ENCODE measurements around the gene DUSP9. TPM values are rescaled to one million over a fixed set of nuclear protein-coding genes. Genes with fewer than 3 reads are reported as not detected.

Gene DUSP9
- total RNA-seq, 1 experiment from 2014 or later, result 12.0 TPM

- Histone ChIP-seq H3K4me1 (no peaks in the 10 kb centered on the region), H3K36me3 (ENCODE audit: control insufficient read depth, insufficient read depth, low read length) (no peaks in the 10 kb centered on the region), H3K9me3 (no peaks in the 10 kb centered on the region), H3K27me3 (replicated peaks; ENCODE audit: control insufficient read depth, insufficient read depth, low read length) (no peaks in the 10 kb centered on the region), H3K4me3 (ENCODE audit: low read depth, low read length) (no peak overlapping the region)
- CTCF ChIA-PET, result no interaction called here
- no peak overlapping the region for H3K4me3 Mint-ChIP-seq (ENCODE audit: unreplicated experiment)
- intact Hi-C loops (cut with micrococcal nuclease; ENCODE audit: unreplicated experiment), result no loop called here
- H3K4me1 Mint-ChIP-seq (ENCODE audit: low read depth, unreplicated experiment), result no peaks in the 10 kb centered on the region
- POLR2A ChIA-PET, result no interaction called here
- TF ChIP-seq CTCF (IDR thresholded peaks at IDR 0.05; ENCODE audit: insufficient read depth in 1 of 2, low read depth in 1 of 2, low read length in 1 of 2, severe bottlenecking in 1 of 2, unreplicated experiment in 1 of 2), result no peak
- DNase-seq, result no peak
- no peak overlapping the region for H3K27ac Mint-ChIP-seq (ENCODE audit: unreplicated experiment)
- no peaks in the 10 kb centered on the region for H3K27me3 Mint-ChIP-seq (ENCODE audit: insufficient read depth, unreplicated experiment)
- no TSS peak for BruUV-seq (replicated peaks)
- peaks cover 35% of the 10 kb centered on the region for H3K36me3 Mint-ChIP-seq (ENCODE audit: insufficient read depth, unreplicated experiment)
- no peaks in the 10 kb centered on the region for H3K9me3 Mint-ChIP-seq (ENCODE audit: unreplicated experiment)
Measured at GRCh38 chrX:153700376-153700945, 53.5 kb downstream of the DUSP9 start.

Other genes starting within 250 kb of the DUSP9 start
- not detected in 2 replicates for gene PNMA6E, start 245.9 kb upstream of the DUSP9 start, total RNA-seq (2022)
- gene ZFP92, start 235.7 kb upstream of the DUSP9 start, total RNA-seq (2022), result 0.09 and 0.16 TPM in 2 replicates
- 0.60 and 0.61 TPM in 2 replicates for gene TREX2, start 201.1 kb upstream of the DUSP9 start, total RNA-seq (2022)
- gene HAUS7, start 176.6 kb upstream of the DUSP9 start, total RNA-seq (2022), result 34.0 and 36.9 TPM in 2 replicates
- gene BGN, start 152.2 kb upstream of the DUSP9 start, total RNA-seq (2022), result 9.0 and 9.9 TPM in 2 replicates
- gene ATP2B3, start 129.6 kb upstream of the DUSP9 start, total RNA-seq (2022), result not detected in 2 replicates
- 23.8 and 26.3 TPM in 2 replicates for gene CCNQ, start 48.1 kb upstream of the DUSP9 start, total RNA-seq (2022)
- gene PNCK, start 26.6 kb downstream of the DUSP9 start, total RNA-seq (2022), result not detected in 2 replicates
- 8.8 and 11.2 TPM in 2 replicates for gene SLC6A8, start 40.7 kb downstream of the DUSP9 start, total RNA-seq (2022)
- 232 and 234 TPM in 2 replicates for gene BCAP31, start 77.2 kb downstream of the DUSP9 start, total RNA-seq (2022)
- 4.3 and 4.5 TPM in 2 replicates for gene ABCD1, start 77.7 kb downstream of the DUSP9 start, total RNA-seq (2022)
- gene PLXNB3, start 117.0 kb downstream of the DUSP9 start, total RNA-seq (2022), result 0.16 TPM in 1 of 2 replicates, not detected in the other
- not detected in 2 replicates for gene SRPK3, start 133.8 kb downstream of the DUSP9 start, total RNA-seq (2022)
- gene IDH3G, start 147.2 kb downstream of the DUSP9 start, total RNA-seq (2022), result 53.3 and 54.0 TPM in 2 replicates
- gene SSR4, start 147.5 kb downstream of the DUSP9 start, total RNA-seq (2022), result 353 and 373 TPM in 2 replicates
- 1.3 and 1.8 TPM in 2 replicates for gene PDZD4, start 183.3 kb downstream of the DUSP9 start, total RNA-seq (2022)
- gene L1CAM, start 239.0 kb downstream of the DUSP9 start, total RNA-seq (2022), result 12.7 and 12.8 TPM in 2 replicates